ENCODE data around the gene ZNF521.
A peak's percentile ranks its signal among the peaks of the same experiment; 100 is the strongest.

The ZNF521 gene

GRCh38 chr18:25351777-25352628, at the start of gene ZNF521:
Gene ZNF521 (minus strand): TSS chr18:25352166. CDS start chr18:25350946, 1,220 bp downstream.
- peak; percentile 7 for DNase-seq

- no peak for DNase-seq
These were observed 47.6 kb upstream of the ZNF521 start for GRCh38 chr18:25399554-25399953.

GRCh38 chr18:25392192-25392591, 40.2 kb upstream of the ZNF521 start:
- DNase-seq: no peak

- DNase-seq: no peak
These were observed 21.6 kb upstream of the ZNF521 start for GRCh38 chr18:25373432-25374179.

DNA sequence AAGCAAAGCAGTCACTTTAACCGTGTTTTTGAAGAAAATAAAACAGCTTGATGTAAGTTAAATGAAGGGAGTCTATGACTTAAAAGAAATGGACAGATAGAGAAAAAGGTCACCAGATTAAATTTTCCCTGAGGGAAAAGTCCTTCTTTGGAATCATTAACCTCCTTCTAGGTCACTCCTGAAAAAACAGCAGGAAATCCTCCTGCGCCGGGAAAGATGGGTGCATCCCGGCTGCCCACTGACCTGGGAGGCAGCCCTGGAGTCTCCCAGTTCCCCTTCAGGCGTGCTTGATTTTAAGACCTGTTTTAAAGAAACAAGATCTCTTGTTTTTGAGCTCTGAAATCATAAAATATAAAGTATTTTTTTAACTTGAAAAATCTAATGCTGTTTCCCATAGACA, 18.4 kb upstream of the ZNF521 start:
- DNase-seq: no peak

- no peak for DNase-seq
These were observed 13.3 kb upstream of the ZNF521 start for GRCh38 chr18:25365242-25365641.

DNA sequence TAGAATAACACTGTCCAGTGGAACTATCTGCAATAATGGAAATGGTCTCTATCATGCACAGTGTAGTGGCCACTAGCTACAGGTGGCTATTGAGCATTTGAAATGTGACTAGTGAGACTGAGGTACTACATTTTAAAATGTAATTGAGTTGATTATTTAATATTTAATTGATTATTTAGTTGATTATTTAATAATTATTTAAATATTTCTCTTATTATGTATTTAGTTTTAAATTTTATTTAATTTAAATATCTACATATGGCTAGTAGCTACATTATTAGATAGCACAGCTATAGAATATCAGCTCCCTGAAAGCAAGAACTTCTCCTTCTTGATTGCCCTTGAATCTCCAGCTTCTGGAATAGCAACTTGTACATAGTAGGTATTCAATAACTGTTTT, 12.8 kb upstream of the ZNF521 start:
- DNase-seq: no peak

DNA sequence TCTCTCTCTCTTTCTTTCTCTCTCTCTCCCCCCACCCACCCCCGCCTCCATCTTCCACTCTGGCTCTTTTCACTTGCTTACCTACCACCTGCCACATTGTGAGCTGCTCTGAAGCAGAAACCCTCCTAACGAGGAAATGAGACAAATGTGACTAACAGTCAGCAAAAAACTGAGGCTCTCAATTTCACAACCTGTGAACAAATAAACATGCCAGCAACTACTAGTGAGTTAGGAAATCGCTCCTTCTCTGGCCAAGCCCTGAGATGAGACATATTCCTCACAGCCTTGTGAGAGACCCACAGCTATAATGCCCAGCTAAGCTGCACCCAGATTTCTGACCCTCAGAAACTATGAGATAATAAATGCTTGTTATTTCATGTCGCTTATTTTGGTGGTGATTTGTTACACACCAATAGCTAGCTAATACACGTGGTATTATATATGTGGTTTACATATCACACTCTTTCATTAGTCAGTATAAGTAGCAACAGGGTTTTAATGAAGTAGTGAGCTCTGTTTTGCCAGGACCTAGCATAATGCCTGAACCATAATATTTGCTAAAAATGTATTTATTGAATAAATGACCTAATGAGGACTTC, 8.4 kb upstream of the ZNF521 start:
- no peak for DNase-seq

GRCh38 chr18:25353080-25353479, 1.1 kb upstream of the ZNF521 start:
- DNase-seq: no peak

- DNase-seq: no peak
These were observed 651 bp upstream of the ZNF521 start for GRCh38 chr18:25352629-25353005.

- no peak for DNase-seq
These were observed 638 bp downstream of the ZNF521 start for GRCh38 chr18:25351280-25351775.

DNA sequence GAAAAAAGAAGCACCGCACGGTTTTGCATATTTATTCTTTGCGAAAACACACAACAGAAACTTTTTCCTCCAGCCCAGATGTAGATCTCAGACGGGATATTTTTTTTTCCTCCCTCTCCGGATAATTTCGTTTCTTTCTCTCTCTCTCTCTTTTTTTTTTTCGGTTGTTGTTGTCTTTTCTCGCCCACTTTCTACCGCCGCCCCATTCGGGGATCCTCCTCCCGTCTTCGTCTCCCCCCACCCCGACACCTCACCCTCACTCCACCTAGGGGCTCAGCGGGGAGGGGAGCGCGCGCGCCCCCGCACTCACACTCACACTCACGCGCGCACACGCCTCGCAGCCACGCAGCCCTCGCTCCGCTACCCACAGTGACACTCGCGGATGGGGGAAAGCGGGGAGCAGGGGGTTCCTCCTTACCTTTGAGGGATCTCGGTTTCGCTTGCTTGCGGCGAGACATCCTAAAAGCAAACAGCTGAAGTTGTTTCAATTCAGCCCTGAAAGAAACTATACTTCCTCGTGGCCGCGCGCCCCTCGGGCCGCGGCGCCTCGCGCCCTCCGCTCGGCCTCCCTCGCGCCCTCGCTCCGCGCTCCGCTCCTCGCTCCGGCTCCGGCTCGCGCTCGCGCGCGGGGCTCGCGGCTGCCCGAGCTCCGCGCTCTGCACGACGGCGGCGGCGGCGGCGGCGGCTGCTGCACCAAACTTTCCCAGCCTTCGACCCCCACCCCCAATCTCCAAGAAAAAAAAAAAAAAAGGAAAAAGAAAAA, 1.3 kb downstream of the ZNF521 start:
- DNase-seq: no peak

DNA sequence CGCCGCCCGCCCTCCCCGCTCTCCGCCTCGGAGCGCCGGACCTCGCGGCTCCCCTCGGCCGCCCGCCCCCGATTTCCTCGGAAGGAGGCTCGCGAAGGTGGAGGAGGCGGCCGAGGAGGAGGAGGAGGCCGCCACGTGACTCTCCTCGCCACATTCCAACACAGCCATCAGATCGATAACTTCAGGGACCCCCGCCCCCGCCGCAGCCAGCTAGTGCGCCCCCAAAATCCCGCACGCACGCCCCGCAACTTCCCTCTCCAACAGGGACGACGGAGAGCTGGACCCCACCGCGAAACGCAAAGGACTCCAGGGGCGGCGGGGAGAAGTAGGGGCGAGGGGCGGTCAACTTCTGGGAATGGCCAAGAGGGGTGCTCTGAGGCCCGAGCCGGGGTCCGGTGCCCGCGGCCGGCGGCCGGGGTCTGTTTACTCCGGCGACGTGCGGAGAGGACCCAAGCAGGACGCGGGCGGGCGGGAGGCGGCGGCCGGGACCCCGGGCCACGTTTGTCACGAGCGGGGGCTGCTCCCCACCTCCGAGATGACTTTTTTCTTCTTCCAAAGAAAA, 2.0 kb downstream of the ZNF521 start:
- no peak for DNase-seq

- DNase-seq: no peak
These were observed 2.6 kb downstream of the ZNF521 start for GRCh38 chr18:25349131-25349925.

GRCh38 chr18:25348386-25349130, 3.4 kb downstream of the ZNF521 start:
- DNase-seq: no peak

DNA sequence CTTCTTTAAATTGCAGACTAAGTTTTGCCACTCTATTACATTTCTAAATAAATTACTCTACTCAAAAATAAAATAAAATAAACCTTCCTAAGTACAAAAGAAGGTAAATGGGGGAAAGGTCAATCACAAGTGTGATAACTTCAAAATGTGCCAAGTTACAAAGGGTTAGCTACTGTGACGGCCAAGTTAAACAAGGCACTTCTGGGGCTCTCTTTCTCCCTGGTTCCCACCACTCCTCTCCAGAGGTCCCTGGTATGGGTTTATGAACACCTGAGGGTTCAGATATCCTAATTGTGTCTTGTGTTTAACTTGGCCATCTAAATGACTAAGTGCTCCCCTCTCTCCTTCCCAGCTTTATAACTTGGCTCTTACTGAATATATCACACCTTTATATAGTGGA, 5.4 kb downstream of the ZNF521 start:
- no peak for DNase-seq

- no peak for DNase-seq
These were observed 6.7 kb downstream of the ZNF521 start for GRCh38 chr18:25345081-25345866.

DNA sequence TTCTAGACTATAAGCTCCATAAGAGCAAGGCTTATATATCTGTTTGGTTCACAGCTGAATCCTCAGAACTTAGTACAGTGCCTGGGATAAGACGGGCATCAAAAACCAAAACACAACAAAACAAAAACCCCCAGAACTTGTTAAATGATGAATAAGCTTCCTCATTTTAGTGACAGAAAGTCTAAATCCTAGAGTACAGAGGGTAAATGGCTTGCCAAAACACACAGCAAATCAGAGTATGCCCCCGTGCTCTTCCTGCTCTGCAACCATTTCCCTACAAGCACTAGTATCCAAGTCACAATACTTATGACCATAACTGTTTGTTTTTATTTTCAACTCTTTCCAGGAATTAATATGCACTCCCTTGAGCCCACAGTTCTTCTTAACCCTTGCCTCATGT, 10.1 kb downstream of the ZNF521 start:
- no peak for DNase-seq

DNA sequence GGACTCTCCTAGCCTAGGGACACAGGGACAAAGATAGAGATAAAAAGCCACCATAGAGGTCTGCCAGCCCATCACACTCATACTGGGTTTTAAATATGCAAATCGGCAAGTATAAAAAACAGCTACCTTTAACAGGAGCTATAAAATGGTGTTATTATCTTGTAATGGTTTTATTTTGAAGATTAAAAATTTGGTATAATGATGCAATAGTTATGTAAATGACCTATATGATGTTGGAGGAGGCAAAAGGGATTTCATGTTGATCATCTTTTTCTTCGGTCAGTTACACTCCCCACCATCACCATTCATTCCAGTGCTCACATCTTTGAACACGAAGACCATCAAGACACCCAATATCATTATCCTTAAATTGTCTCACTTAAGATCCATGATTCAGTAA, 11.2 kb downstream of the ZNF521 start:
- no peak for DNase-seq

DNA sequence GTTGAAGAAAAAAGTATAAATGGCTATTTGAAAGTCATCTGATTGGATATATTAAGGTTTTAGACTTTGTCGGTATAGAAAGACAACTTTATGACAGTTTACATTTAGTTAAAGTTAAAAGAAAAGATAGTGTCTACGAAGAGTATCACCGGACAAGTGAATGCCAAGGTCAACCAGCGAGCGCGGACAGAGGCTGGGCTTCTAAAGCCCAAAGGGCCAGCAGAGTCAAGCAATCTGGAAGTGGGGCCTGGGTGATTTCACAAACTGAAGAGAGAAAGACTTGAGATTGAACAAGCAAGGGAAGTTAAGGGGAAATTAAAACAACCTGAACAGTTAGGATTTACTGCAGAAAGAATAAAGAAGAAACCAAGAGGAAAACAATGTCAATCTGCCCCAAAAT, 16.3 kb downstream of the ZNF521 start:
- DNase-seq: no peak

All from NCI-H2029 (cell line).